HepG2 (cell line): ENCODE data around the gene BSND. TPM values are rescaled to one million over a fixed set of nuclear protein-coding genes. Genes with fewer than 3 reads are reported as not detected.

Experiments
- E2F1 ChIP-seq: sonication (generic); formaldehyde crosslinking; IDR thresholded peaks from 2 replicates; pipeline ENCODE4 v1.5.0; 2020; ENCODE audit warnings: missing genetic modification reagents
- EZH2 ChIP-seq: conservative IDR thresholded peaks from 2 replicates; pipeline ENCODE4 v1.6.1; 2012; ENCODE audit warnings: mild to moderate bottlenecking, low read depth, low read length, moderate library complexity
- HNRNPLL ChIP-seq: fragments of 200-400 bp; formaldehyde crosslinking; IDR thresholded peaks from 2 replicates; pipeline ENCODE4 v1.6.1; 2017; ENCODE audit warnings: mild to moderate bottlenecking, low read depth, low read length; ENCODE audit not compliant: poor library complexity, severe bottlenecking
- PPARG ChIP-seq: conservative IDR thresholded peaks from 2 replicates; pipeline ENCODE4 v1.6.1; 2016; ENCODE audit warnings: missing biosample characterization, missing genetic modification reagents
- SOX13 ChIP-seq, 3 experiments: fragments of 450-650 bp in 1 of 3; sonication (generic) in 1 of 3; formaldehyde crosslinking in 1 of 3; IDR thresholded peaks in 2 of 3; conservative IDR thresholded peaks in 1 of 3; 2 replicates each; pipeline versions ENCODE4 v1.5.0 to v1.6.1; 2016 to 2020; ENCODE audit warnings: antibody characterized with exemption in 1 of 3, mild to moderate bottlenecking in 1 of 3, missing compliant biosample characterization in 1 of 3, missing genetic modification reagents in 1 of 3, moderate library complexity in 1 of 3
- SRSF9 ChIP-seq: fragments of 200-400 bp; formaldehyde crosslinking; IDR thresholded peaks from 2 replicates; pipeline ENCODE4 v1.6.1; 2018; ENCODE audit warnings: borderline replicate concordance, mild to moderate bottlenecking, low read depth, low read length; ENCODE audit not compliant: insufficient read depth, poor library complexity, severe bottlenecking
- TEF ChIP-seq: sonication (generic); formaldehyde crosslinking; IDR thresholded peaks from 2 replicates; pipeline ENCODE4 v1.5.0; 2020; ENCODE audit warnings: missing genetic modification reagents
- U2AF1 ChIP-seq: fragments of 200-400 bp; formaldehyde crosslinking; optimal IDR thresholded peaks from 2 replicates; pipeline ENCODE3; 2017; ENCODE audit warnings: mild to moderate bottlenecking, low read depth, low read length
- U2AF2 ChIP-seq: fragments of 200-400 bp; formaldehyde crosslinking; IDR thresholded peaks from 2 replicates; pipeline ENCODE4 v1.6.1; 2017; ENCODE audit warnings: low read depth, mild to moderate bottlenecking, low read length
- ZBTB49 ChIP-seq: sonication (generic); formaldehyde crosslinking; IDR thresholded peaks from 2 replicates; pipeline ENCODE4 v1.4.0; 2020; ENCODE audit warnings: missing genetic modification reagents, borderline replicate concordance
- ZC3H13 ChIP-seq: sonication (generic); formaldehyde crosslinking; IDR thresholded peaks from 2 replicates; pipeline ENCODE4 v1.8.1; 2023; ENCODE audit warnings: mild to moderate bottlenecking, missing genetic modification reagents, moderate library complexity
- ZNF280D ChIP-seq: sonication (generic); formaldehyde crosslinking; IDR thresholded peaks from 2 replicates; pipeline ENCODE4 v1.5.1; 2020; ENCODE audit warnings: mild to moderate bottlenecking, missing genetic modification reagents
- ZNF510 ChIP-seq: sonication (generic); formaldehyde crosslinking; IDR thresholded peaks from 2 replicates; pipeline ENCODE4 v1.4.0; 2020; ENCODE audit warnings: low read depth, mild to moderate bottlenecking, missing genetic modification reagents
- ZNF580 ChIP-seq: IDR thresholded peaks from 2 replicates; pipeline ENCODE4 v1.6.1; 2016; ENCODE audit warnings: low read depth, borderline replicate concordance
- ZNF713 ChIP-seq: sonication (generic); formaldehyde crosslinking; IDR thresholded peaks from 2 replicates; pipeline ENCODE4 v1.4.0; 2020; ENCODE audit warnings: mild to moderate bottlenecking, missing genetic modification reagents
- ZNF724P ChIP-seq: sonication (generic); formaldehyde crosslinking; IDR thresholded peaks from 2 replicates; pipeline ENCODE4 v1.8.0; 2022; ENCODE audit warnings: missing genetic modification reagents, borderline replicate concordance
- ZNF850 ChIP-seq: sonication (generic); formaldehyde crosslinking; conservative IDR thresholded peaks from 2 replicates; pipeline ENCODE4 v1.9.0; 2021; ENCODE audit warnings: mild to moderate bottlenecking, missing genetic modification reagents
- ZNF879 ChIP-seq: sonication (generic); formaldehyde crosslinking; IDR thresholded peaks from 2 replicates; pipeline ENCODE4 v1.8.1; 2023; ENCODE audit warnings: missing genetic modification reagents
- polyA plus RNA-seq, 8 experiments: library from polyadenylated mRNA; depleted of rRNA in 3 of 8; stranded (reverse) in 7 of 8; unstranded in 1 of 8; fragments of >200 nt; fragmentation: Illumina TruSeq in 4 of 8; extraction: Trizol in 4 of 8; gene quantifications; 2 replicates each; pipeline versions ENCODE4 v1.2.1 to v1.2.3, GENCODE V29; 2011 to 2016; ENCODE audit warnings: low read depth in 4 of 8, missing spikeins in 1 of 8, mixed read lengths in 1 of 8; ENCODE audit not compliant: insufficient read depth in 1 of 8
- total RNA-seq, 5 experiments: library from RNA; depleted of rRNA; stranded (reverse); fragments of >200 nt; fragmentation: Illumina TruSeq; extraction: Trizol; gene quantifications; 2 replicates each; pipeline ENCODE4 v1.2.3, GENCODE V29; 2016; ENCODE audit warnings: low read depth in 1 of 5

Gene BSND
- total and polyA plus RNA-seq, 2 of the 13 experiments (the other 11 are each of a cell fraction or from before 2014, with no cell fraction given): not detected

- TF ChIP-seq ZNF280D (CRISPR knock-in tag) (no peak), ZNF580 (CRISPR knock-in tag) (no peak), ZC3H13 (CRISPR knock-in tag) (no peak), EZH2 (no peak), ZNF713 (CRISPR knock-in tag) (no peak), U2AF2 (no peak), HNRNPLL (no peak), ZNF510 (CRISPR knock-in tag) (no peak), TEF (CRISPR knock-in tag) (no peak), SRSF9 (no peak), ZNF879 (CRISPR knock-in tag) (no peak), ZNF850 (CRISPR knock-in tag) (no peak), ZBTB49 (no peak), U2AF1 (no peak), PPARG (CRISPR knock-in tag) (no peak), E2F1 (no peak), ZNF724P (CRISPR knock-in tag) (no peak), SOX13 (IDR thresholded peaks at IDR 0.05) (no peak), SOX13 (CRISPR knock-in tag; conservative IDR thresholded peaks at IDR 0.05 in 1 of 2, IDR thresholded peaks at IDR 0.05 in 1 of 2) (peak in 1 of 2 experiments; percentile 50; a peak in 1 of 4 replicates)
Measured at GRCh38 chr1:55053265-55053954, 54.7 kb downstream of the BSND start (continued).
